Myometrial cell (primary cell): Measurements from ENCODE around the gene FBLN7. TPM values are rescaled to one million over a fixed set of nuclear protein-coding genes. Genes with fewer than 3 reads are reported as not detected.

ENCODE experiments used
- total RNA-seq: library from RNA; depleted of rRNA; stranded (reverse); fragments of >200 nt; gene quantifications from 2 replicates; pipeline ENCODE4 v1.2.3, GENCODE V29; 2015

The FBLN7 gene, protein sequence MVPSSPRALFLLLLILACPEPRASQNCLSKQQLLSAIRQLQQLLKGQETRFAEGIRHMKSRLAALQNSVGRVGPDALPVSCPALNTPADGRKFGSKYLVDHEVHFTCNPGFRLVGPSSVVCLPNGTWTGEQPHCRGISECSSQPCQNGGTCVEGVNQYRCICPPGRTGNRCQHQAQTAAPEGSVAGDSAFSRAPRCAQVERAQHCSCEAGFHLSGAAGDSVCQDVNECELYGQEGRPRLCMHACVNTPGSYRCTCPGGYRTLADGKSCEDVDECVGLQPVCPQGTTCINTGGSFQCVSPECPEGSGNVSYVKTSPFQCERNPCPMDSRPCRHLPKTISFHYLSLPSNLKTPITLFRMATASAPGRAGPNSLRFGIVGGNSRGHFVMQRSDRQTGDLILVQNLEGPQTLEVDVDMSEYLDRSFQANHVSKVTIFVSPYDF
- total RNA-seq: under 0.01 TPM in 1 of 2 replicates, not detected in the other

DNA sequence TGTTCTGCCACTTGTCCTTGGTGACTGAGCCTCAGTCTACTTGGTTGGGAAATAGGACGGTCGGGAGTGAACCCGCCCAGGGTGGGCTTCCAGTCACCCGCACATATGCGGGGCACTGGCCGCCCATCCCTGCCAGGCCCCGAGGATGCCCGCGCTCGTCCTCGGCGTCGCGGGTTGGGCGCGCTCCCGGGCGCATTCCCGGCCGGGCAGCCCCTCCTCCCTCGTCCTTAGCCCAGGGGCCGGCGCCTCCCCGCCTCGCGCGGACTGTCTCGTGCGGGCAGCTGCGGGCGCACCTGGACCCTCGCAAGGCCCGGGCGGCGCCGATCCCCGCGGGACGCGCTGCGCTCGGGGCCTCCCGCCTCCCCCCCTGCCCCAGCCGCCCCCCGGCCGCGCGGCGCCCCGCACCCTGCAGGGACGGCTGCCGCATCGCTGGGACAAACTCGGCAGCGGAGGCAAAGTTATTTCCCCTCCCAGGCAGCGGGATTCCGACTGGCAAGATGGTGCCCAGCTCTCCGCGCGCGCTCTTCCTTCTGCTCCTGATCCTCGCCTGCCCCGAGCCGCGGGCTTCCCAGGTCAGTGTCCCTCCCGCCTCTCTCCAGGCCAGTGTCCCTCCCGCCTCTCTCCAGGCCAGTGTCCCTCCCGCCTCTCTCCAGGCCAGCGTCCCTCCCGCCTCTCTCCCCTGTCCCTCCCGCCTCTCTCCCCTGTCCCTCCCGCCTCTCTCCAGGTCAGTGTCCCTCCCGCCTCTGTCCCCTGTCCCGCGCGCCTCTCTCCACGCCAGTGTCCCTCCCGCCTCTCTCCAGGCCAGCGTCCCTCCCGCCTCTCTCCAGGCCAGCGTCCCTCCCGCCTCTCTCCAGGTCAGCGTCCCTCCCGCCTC is at the start of gene FBLN7:
FBLN7 (plus strand) TSS at position 227 of the 874 bp plus-strand sequence; CDS start at position 498, 271 bp downstream.

Other genes with a start within 250 kb of the FBLN7 start
- gene MERTK, start 239.8 kb upstream of the FBLN7 start, total RNA-seq: not detected in 2 replicates
- gene TMEM87B, start 83.1 kb upstream of the FBLN7 start, total RNA-seq: 35.8 and 49.0 TPM in 2 replicates
- 1.7 and 3.2 TPM in 2 replicates for gene ZC3H8, start 116.7 kb downstream of the FBLN7 start, total RNA-seq
- 0.86 and 3.5 TPM in 2 replicates for gene ZC3H6, start 137.2 kb downstream of the FBLN7 start, total RNA-seq